ENCODE data around the gene KRIT1.
"Not testable (repeated sequence)": the region's sequence is repeated elsewhere in the genome, so short reads cannot be mapped to it uniquely, and the experiment has no call there.

The KRIT1 gene

GRCh38 chr7:92245487-92246359 lies at the start of gene KRIT1, which contains the start of gene ANKIB1:
KRIT1 (minus strand) TSS chr7:92245914; CDS start chr7:92242135, 3,779 bp downstream.
ANKIB1 (plus strand) TSS chr7:92245974; CDS start chr7:92294979, 49,005 bp downstream.
- peak; percentile 69 to 74 for DNase-seq (ENCODE audit: low read depth in 2 of 2)

GRCh38 chr7:92295391-92295790 lies 49.7 kb upstream of the KRIT1 start:
- DNase-seq (ENCODE audit: low read depth in 2 of 2) = no peak

- no peak for DNase-seq (ENCODE audit: low read depth in 2 of 2)
Observed at GRCh38 chr7:92293896-92294590, 48.3 kb upstream of the KRIT1 start.

- DNase-seq (ENCODE audit: low read depth in 2 of 2) = no peak
Observed at GRCh38 chr7:92292981-92293380, 47.3 kb upstream of the KRIT1 start.

GRCh38 chr7:92289321-92289720 lies 43.6 kb upstream of the KRIT1 start:
- DNase-seq (ENCODE audit: low read depth in 2 of 2) = no peak

GRCh38 chr7:92282930-92283329 lies 37.2 kb upstream of the KRIT1 start:
- no peak for DNase-seq (ENCODE audit: low read depth in 2 of 2)

- no peak for DNase-seq (ENCODE audit: low read depth in 2 of 2)
Observed at GRCh38 chr7:92282221-92282814, 36.6 kb upstream of the KRIT1 start.

GRCh38 chr7:92281031-92281430 lies 35.3 kb upstream of the KRIT1 start:
- no peak for DNase-seq (ENCODE audit: low read depth in 2 of 2)

- no peak for DNase-seq (ENCODE audit: low read depth in 2 of 2)
Observed at GRCh38 chr7:92279396-92280031, 33.8 kb upstream of the KRIT1 start.

- no peak for DNase-seq (ENCODE audit: low read depth in 2 of 2)
Observed at GRCh38 chr7:92276460-92276864, 30.7 kb upstream of the KRIT1 start.

- DNase-seq (ENCODE audit: low read depth in 2 of 2) = no peak
Observed at GRCh38 chr7:92275327-92275726, 29.6 kb upstream of the KRIT1 start.

- DNase-seq (ENCODE audit: low read depth in 2 of 2) = no peak
Observed at GRCh38 chr7:92268921-92269320, 23.2 kb upstream of the KRIT1 start.

GRCh38 chr7:92266415-92267241 lies 20.9 kb upstream of the KRIT1 start:
- no peak for DNase-seq (ENCODE audit: low read depth in 2 of 2)

GRCh38 chr7:92260248-92260781 lies 14.6 kb upstream of the KRIT1 start:
- no peak for DNase-seq (ENCODE audit: low read depth in 2 of 2)

GRCh38 chr7:92259610-92260247 lies 14.0 kb upstream of the KRIT1 start:
- DNase-seq (ENCODE audit: low read depth in 2 of 2) = no peak

- no peak for DNase-seq (ENCODE audit: low read depth in 2 of 2)
Observed at GRCh38 chr7:92259062-92259461, 13.3 kb upstream of the KRIT1 start.

- DNase-seq (ENCODE audit: low read depth in 2 of 2) = no peak
Observed at GRCh38 chr7:92255308-92255707, 9.6 kb upstream of the KRIT1 start.

GRCh38 chr7:92254800-92255199 lies 9.1 kb upstream of the KRIT1 start:
- not testable (repeated sequence) for DNase-seq (ENCODE audit: low read depth in 2 of 2)

- no peak for DNase-seq (ENCODE audit: low read depth in 2 of 2)
Observed at GRCh38 chr7:92253251-92253650, 7.5 kb upstream of the KRIT1 start.

GRCh38 chr7:92251181-92251580 lies 5.5 kb upstream of the KRIT1 start:
- DNase-seq (ENCODE audit: low read depth in 2 of 2) = no peak
